ENCODE results near the gene PLPPR3. TPM values are rescaled to one million over a fixed set of nuclear protein-coding genes. Genes with fewer than 3 reads are reported as not detected.

Gene PLPPR3
- total and polyA plus RNA-seq, 9 of the 15 experiments (the other 6 are each of a cell fraction or from before 2014, with no cell fraction given): 0.01 to 48.2 (median 8.6) TPM

- Histone ChIP-seq H3K36me3 (ENCODE audit: control insufficient read depth, insufficient read depth, low read length) (no peaks in the 10 kb centered on the region), H3K79me2 (ENCODE audit: control insufficient read depth, insufficient read depth, low read length) (peaks cover 7% of the 10 kb centered on the region; the same call in 1 of the 3 replicates), H4K20me1 (replicated peaks; ENCODE audit: control insufficient read depth, insufficient read depth, low read length) (no peaks in the 10 kb centered on the region), H3K27ac (ENCODE audit: extremely low read depth, low read depth, low read length) (peak overlapping the region; percentile 79), H3K9ac (ENCODE audit: insufficient read depth in 1 of 2, low read depth in 2 of 2, low read length in 2 of 2) (peak overlapping the region; percentile 69 to 82), H2AFZ (ENCODE audit: low read depth, low read length) (peak overlapping the region; percentile 85), H3K4me2 (ENCODE audit: insufficient read depth, low read length) (peak overlapping the region; percentile 62), H3K9me3 (replicated peaks; ENCODE audit: control insufficient read depth, insufficient read depth, low read depth, low read length) (peaks cover 3% of the 10 kb centered on the region; the same call in 1 of the 2 replicates), H3K4me3 (no peak overlapping the region), H3K27me3 (ENCODE audit: control insufficient read depth in 2 of 2, insufficient read depth in 2 of 2, low read length in 2 of 2) (no peaks in the 10 kb centered on the region), H3K9me1 (ENCODE audit: control insufficient read depth, insufficient read depth, low read length) (no peaks in the 10 kb centered on the region), H3K4me1 (replicated peaks in 1 of 2; ENCODE audit: control insufficient read depth in 2 of 2, insufficient read depth in 2 of 2, low read length in 2 of 2) (peaks cover 43 to 73% of the 10 kb centered on the region in 2 experiments)
- BruUV-seq (replicated peaks): no TSS peak
- ATAC-seq (peak; percentile 16), FAIRE-seq (peak; percentile 40), DNase-seq (ENCODE audit: extremely low read depth in 1 of 4, low spot score in 3 of 4) (peak in 3 of 4 experiments; percentile 38 to 70 (median 54))
- 21% methylated on average over 33 of the region's 33 CpGs for WGBS (ENCODE audit: insufficient coverage, low coverage, missing lambda C conversion rate)
- intact Hi-C loops (cut with micrococcal nuclease) (no loop called here), in situ Hi-C loops (cut with MboI) (no loop called here)
- POLR2A ChIA-PET: interaction anchor here (1.0 to 1.1 kb wide), 3 partner anchors 8 to 87 kb away, joined by 3 to 4 read pairs (median 3); no protein-coding TSS in a partner anchor
- CTCF ChIA-PET (ENCODE audit: low intra/inter-chr PET ratio): no interaction called here
- TF ChIP-seq ZBTB11 (CRISPR knock-in tag; IDR thresholded peaks at IDR 0.05) (0 out of 6 replicates have a peak, but pooled peaks of 1 of the 3 experiments have one; percentile 47), SNIP1 (IDR thresholded peaks at IDR 0.05; ENCODE audit: low read depth) (no peak), EWSR1 (IDR thresholded peaks at IDR 0.05; ENCODE audit: borderline replicate concordance, low read depth, partially characterized antibody) (no peak), MGA (IDR thresholded peaks at IDR 0.05) (peak; percentile 75), BACH1 (tag; IDR thresholded peaks at IDR 0.05) (peak; percentile 36; the same call in 1 of the 2 replicates)
Measured at GRCh38 chr19:788983-789700, 32.6 kb downstream of the PLPPR3 start.

Measured in K562 (cell line).